Stimulated activated CD4-positive, alpha-beta T cell treated with anti-CD3 and anti-CD28 coated beads, Interleukin-12 subunit alpha, Interleukin-12 subunit beta, amount 100 ng/mL, for 4 hours (primary cell): ENCODE data around the gene SUV39H2.
A peak's percentile ranks its signal among the peaks of the same experiment; 100 is the strongest.
"Not testable (repeated sequence)": the region's sequence is repeated elsewhere in the genome, so short reads cannot be mapped to it uniquely, and the experiment has no call there.

Experiments
- DNase-seq: peaks from one replicate; pipeline ENCODE4 v3.0.0-alpha.2; 2020

The SUV39H2 gene

GRCh38 chr10:14876764-14877163 is 1.9 kb upstream of the SUV39H2 start:
- no peak for DNase-seq

GRCh38 chr10:14879124-14879927 is 660 bp downstream of the SUV39H2 start:
- DNase-seq = peak; percentile 38

DNA sequence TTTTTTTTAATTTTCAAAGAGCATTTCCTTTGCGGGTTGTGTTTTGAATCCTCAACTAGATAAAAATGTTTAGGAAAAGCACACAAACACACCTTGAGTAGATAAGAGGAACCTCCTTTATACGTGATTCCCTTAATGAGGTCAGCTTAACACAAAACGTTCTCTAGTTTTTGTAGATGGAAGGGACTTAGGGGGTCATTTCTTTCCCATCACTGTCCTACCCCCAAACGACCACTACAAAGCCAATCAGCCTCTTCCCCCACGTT is 1.2 kb downstream of the SUV39H2 start:
- DNase-seq = no peak

DNA sequence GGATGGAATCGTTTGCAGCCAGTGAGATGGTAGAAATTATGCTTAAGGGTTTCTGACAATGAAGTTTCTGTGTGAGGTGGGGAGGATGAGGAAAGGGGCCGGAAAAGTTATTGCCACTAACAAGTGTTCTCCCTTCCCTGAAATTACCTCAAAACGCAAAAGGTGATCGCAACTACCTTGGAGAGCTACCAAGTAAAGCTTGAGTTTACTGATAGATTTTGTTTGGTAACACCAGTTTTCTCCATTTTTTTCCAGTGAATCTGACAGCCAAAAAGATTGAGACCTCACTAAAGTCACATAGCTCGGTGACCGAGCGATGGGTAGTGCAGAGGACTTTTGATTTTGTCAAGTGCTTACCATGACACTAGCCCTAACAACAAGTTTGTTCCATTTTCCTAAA is 1.6 kb downstream of the SUV39H2 start:
- DNase-seq = no peak

GRCh38 chr10:14884082-14884481 is 5.4 kb downstream of the SUV39H2 start:
- DNase-seq = no peak

- no peak for DNase-seq
Observed at GRCh38 chr10:14889318-14889717, 10.7 kb downstream of the SUV39H2 start.

- no peak for DNase-seq
Observed at GRCh38 chr10:14891151-14891550, 12.5 kb downstream of the SUV39H2 start.

GRCh38 chr10:14904316-14904732 is 25.7 kb downstream of the SUV39H2 start:
- DNase-seq = no peak

DNA sequence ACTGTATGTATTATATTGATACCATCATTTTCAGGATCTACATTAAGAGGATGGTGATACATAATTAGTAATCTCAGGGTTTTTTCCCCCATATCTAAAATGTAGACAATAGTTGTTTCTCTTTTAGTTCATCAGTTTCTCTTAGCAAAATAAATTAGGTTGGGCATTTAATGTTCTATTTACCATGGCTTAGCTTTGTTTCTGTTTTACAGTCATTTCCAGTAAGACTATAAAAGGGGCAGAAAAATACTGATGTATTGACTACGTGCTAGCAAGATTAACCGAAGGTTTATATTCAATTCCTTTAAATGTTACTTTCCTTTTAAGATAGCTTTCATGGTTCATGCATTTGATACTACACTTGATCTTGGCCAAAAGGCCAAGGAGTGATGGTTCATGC is 26.2 kb downstream of the SUV39H2 start:
- DNase-seq = no peak

DNA sequence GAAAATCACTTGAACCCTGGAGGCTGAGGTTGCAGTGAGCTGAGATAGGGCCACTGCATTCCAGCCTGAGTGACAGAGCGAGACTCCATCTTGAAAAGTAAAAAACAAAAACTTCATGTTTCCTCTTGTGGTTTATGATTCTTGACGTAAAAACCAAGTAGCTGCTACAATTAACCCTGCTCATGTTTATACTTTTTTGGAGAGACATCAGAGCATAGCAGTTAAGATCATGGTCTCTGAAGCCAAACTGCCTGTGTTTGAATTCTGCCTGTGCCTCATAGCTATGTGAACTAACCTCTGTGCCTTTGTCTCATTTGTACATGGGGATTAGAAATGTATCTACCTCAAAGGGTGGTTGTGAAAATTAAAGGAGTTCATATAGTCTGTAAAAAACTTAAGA is 27.2 kb downstream of the SUV39H2 start:
- no peak for DNase-seq

GRCh38 chr10:14906765-14907164 is 28.1 kb downstream of the SUV39H2 start:
- DNase-seq = no peak

DNA sequence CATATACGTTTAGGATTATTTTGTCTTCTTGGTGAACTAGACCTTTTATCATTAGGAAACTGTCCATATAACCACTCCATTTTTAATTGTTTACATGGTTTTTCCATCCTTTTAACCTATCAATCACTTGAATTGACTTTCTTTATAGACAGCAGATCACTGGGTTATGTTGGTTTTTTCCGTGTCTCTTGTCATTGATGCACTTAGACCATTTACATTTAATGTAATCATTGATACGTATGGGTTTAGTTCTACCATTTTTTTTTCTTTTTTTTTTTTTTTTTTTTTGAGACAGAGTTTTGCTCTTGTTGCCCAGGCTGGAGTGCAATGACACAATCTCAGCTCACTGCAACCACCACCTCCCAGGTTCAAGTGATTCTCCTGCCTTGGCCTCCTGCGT is 28.9 kb downstream of the SUV39H2 start:
- not testable (repeated sequence) for DNase-seq

- no peak for DNase-seq
Observed at GRCh38 chr10:14909101-14909500, 30.4 kb downstream of the SUV39H2 start.

GRCh38 chr10:14910953-14911352 is 32.3 kb downstream of the SUV39H2 start:
- DNase-seq = no peak

GRCh38 chr10:14911801-14912200 is 33.1 kb downstream of the SUV39H2 start:
- no peak for DNase-seq

DNA sequence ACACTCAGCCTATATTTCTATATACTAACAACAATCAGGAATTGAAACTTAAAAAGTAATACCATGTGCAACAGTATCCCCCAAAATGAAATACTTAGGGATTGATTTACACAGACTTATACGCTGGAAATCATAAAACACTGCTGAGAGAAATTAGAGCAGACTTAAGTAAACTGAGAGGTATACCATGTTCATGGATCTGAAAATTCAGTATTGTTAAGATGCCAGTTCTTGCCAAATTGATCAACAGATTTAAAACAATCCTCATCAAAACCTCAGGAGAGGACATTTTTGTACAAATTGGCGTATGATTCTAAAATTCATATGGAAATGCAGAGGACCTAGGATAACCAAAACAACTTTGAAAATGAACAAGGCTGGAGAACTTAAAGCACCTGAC is 37.9 kb downstream of the SUV39H2 start:
- no peak for DNase-seq

GRCh38 chr10:14917827-14918226 is 39.2 kb downstream of the SUV39H2 start:
- no peak for DNase-seq

GRCh38 chr10:14918964-14919363 is 40.3 kb downstream of the SUV39H2 start:
- DNase-seq = no peak

DNA sequence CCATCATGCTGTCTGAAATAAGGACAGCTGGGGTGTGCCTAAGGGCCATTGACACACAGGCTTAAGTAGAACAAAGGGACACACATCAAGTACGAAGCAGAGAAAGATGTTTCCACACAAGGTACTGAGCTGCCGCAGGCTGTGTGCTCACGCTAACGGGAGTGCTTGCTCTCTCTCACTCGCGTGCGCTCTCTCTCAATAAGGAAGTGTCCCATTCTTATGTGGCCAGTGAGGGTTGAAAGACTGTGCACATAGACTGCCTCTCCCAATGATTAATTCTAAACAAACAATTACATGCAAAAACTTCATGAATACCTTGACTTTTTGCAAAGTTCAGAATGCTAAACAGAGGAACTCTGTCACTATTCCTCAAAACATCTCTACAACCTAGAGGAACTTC is 45.3 kb downstream of the SUV39H2 start:
- DNase-seq = no peak

GRCh38 chr10:14925268-14925667 is 46.6 kb downstream of the SUV39H2 start:
- no peak for DNase-seq

DNA sequence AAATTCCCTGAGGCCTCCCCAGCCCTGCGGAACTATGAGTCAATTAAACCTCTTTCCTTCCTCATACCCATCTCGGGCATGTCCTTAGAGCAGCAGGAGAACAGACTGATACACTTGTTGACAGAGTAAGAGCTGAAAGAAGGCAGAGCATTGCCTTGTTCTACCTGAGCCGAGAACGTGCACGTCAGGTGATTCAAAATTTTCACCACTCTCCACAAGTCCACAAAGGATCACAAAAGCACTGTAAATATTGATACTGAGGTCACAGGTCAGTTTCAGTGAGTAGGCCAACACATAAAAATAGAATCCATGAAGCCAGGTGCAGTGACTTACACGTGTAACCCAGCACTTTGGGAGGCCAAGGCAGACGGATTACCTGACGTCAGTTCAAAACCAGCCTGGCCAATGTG is 47.4 kb downstream of the SUV39H2 start:
- no peak for DNase-seq

- DNase-seq = no peak
Observed at GRCh38 chr10:14926722-14927416, 48.2 kb downstream of the SUV39H2 start.

GRCh38 chr10:14930610-14931009 is 51.9 kb downstream of the SUV39H2 start:
- DNase-seq = no peak

GRCh38 chr10:14936584-14936983 is 57.9 kb downstream of the SUV39H2 start:
- no peak for DNase-seq

- not testable (repeated sequence) for DNase-seq
Observed at GRCh38 chr10:14938971-14939370, 60.3 kb downstream of the SUV39H2 start.
